Measurements from ENCODE around the gene PTPRM. TPM values are rescaled to one million over a fixed set of nuclear protein-coding genes. Genes with fewer than 3 reads are reported as not detected.

The PTPRM gene
- total RNA-seq, 1 donor from 2014 or later: 5.3 TPM

- ATAC-seq: no peak
Measured at GRCh38 chr18:8376113-8376512, 809.0 kb downstream of the PTPRM start.

- ATAC-seq: no peak
Measured at GRCh38 chr18:8379187-8379941, 812.2 kb downstream of the PTPRM start.

GRCh38 chr18:8380006-8380405, 812.9 kb downstream of the PTPRM start:
- ATAC-seq: no peak

- no peak for ATAC-seq
Measured at GRCh38 chr18:8380926-8381325, 813.8 kb downstream of the PTPRM start.

- no peak for ATAC-seq
Measured at GRCh38 chr18:8381821-8382459, 814.8 kb downstream of the PTPRM start.

GRCh38 chr18:8385400-8385799, 818.3 kb downstream of the PTPRM start:
- ATAC-seq: no peak

- ATAC-seq: no peak
Measured at GRCh38 chr18:8386669-8387380, 819.7 kb downstream of the PTPRM start.

GRCh38 chr18:8389391-8390340, 822.5 kb downstream of the PTPRM start:
- peak; percentile 86 for ATAC-seq

GRCh38 chr18:8391068-8391467, 824.0 kb downstream of the PTPRM start:
- no peak for ATAC-seq

- ATAC-seq: no peak
Measured at GRCh38 chr18:8396254-8396653, 829.1 kb downstream of the PTPRM start.

GRCh38 chr18:8397034-8397433, 829.9 kb downstream of the PTPRM start:
- ATAC-seq: no peak

GRCh38 chr18:8399138-8399537, 832.0 kb downstream of the PTPRM start:
- no peak for ATAC-seq

- no peak for ATAC-seq
Measured at GRCh38 chr18:8400193-8400752, 833.2 kb downstream of the PTPRM start.

- no peak for ATAC-seq
Measured at GRCh38 chr18:8400825-8401224, 833.7 kb downstream of the PTPRM start.

GRCh38 chr18:8401606-8402005, 834.5 kb downstream of the PTPRM start:
- ATAC-seq: no peak

- ATAC-seq: no peak
Measured at GRCh38 chr18:8402237-8402636, 835.1 kb downstream of the PTPRM start.

- ATAC-seq: no peak
Measured at GRCh38 chr18:8403713-8404112, 836.6 kb downstream of the PTPRM start.

GRCh38 chr18:8406186-8406867, 839.2 kb downstream of the PTPRM start:
- ATAC-seq: no peak

- ATAC-seq: no peak
Measured at GRCh38 chr18:8406868-8407250, 839.7 kb downstream of the PTPRM start.

GRCh38 chr18:8409151-8409550, 842.0 kb downstream of the PTPRM start:
- no peak for ATAC-seq

GRCh38 chr18:8411492-8411891, 844.4 kb downstream of the PTPRM start:
- no peak for ATAC-seq

- ATAC-seq: no peak
Measured at GRCh38 chr18:8412117-8412516, 845.0 kb downstream of the PTPRM start.

Measured in esophagus mucosa (tissue), 1 donor.